Measurements from ENCODE around the gene DTX1. TPM values are rescaled to one million over a fixed set of nuclear protein-coding genes. Genes with fewer than 3 reads are reported as not detected.

Gene DTX1
- total and polyA plus RNA-seq, 5 experiments from 2014 or later, result 0.09 to 4.1 (median 1.5) TPM

GRCh38 chr12:113103756-113104450, 47.4 kb downstream of the DTX1 start:
- ATAC-seq (peak; percentile 93), DNase-seq (peak; percentile 37 to 76 (median 60))
- no peaks in the 10 kb centered on the region for H3K9me3 Mint-ChIP-seq
- peak overlapping the region; percentile 72 to 87 (median 80) for H3K4me3 Mint-ChIP-seq
- H3K27ac Mint-ChIP-seq, result peak overlapping the region in 8 of 10 donors; percentile 40 to 91 (median 86)
- H3K27me3 Mint-ChIP-seq, result no peaks in the 10 kb centered on the region
- POLR2A ChIA-PET, result no interaction called here
- H3K36me3 Mint-ChIP-seq, result no peaks in the 10 kb centered on the region
- peaks cover 4 to 10% (median 9%) of the 10 kb centered on the region in 4 donors for H3K4me1 Mint-ChIP-seq

- H3K27ac Mint-ChIP-seq, result peak overlapping the region in 2 of 10 donors; percentile 7 to 15
- H3K4me3 Mint-ChIP-seq, result peak overlapping the region; percentile 8 to 81 (median 40)
- H3K9me3 Mint-ChIP-seq, result no peaks in the 10 kb centered on the region
- no peaks in the 10 kb centered on the region for H3K27me3 Mint-ChIP-seq
- ATAC-seq, result no peak
- no peak for DNase-seq
- H3K4me1 Mint-ChIP-seq, result peaks cover 4 to 15% (median 13%) of the 10 kb centered on the region in 4 donors
- no peaks in the 10 kb centered on the region for H3K36me3 Mint-ChIP-seq
- POLR2A ChIA-PET, result no interaction called here
Observed at GRCh38 chr12:113104953-113105510, 48.5 kb downstream of the DTX1 start.

GRCh38 chr12:113105606-113106271, 49.2 kb downstream of the DTX1 start:
- Mint-ChIP-seq H3K4me1 (peaks cover 7 to 20% (median 18%) of the 10 kb centered on the region in 4 donors), H3K9me3 (no peaks in the 10 kb centered on the region), H3K36me3 (no peaks in the 10 kb centered on the region), H3K4me3 (no peak overlapping the region), H3K27me3 (no peaks in the 10 kb centered on the region), H3K27ac (peak overlapping the region in 1 of 10 donors; percentile 52)
- POLR2A ChIA-PET, result no interaction called here
- DNase-seq (no peak), ATAC-seq (no peak)

GRCh38 chr12:113106361-113106760, 49.8 kb downstream of the DTX1 start:
- Mint-ChIP-seq H3K36me3 (no peaks in the 10 kb centered on the region), H3K4me1 (peaks cover 10 to 26% (median 20%) of the 10 kb centered on the region in 4 donors), H3K4me3 (no peak overlapping the region), H3K27ac (peak overlapping the region in 3 of 10 donors; percentile 12 to 65 (median 40)), H3K9me3 (no peaks in the 10 kb centered on the region), H3K27me3 (no peaks in the 10 kb centered on the region)
- DNase-seq, result no peak
- POLR2A ChIA-PET, result interaction anchor here (0.6 kb wide), 1 partner anchor 647 kb away, joined by 3 read pairs; no protein-coding TSS in a partner anchor
- no peak for ATAC-seq

GRCh38 chr12:113108308-113108707, 51.8 kb downstream of the DTX1 start:
- Mint-ChIP-seq H3K27me3 (no peaks in the 10 kb centered on the region), H3K27ac (peak overlapping the region in 1 of 10 donors; percentile 76), H3K9me3 (no peaks in the 10 kb centered on the region), H3K4me3 (no peak overlapping the region), H3K36me3 (no peaks in the 10 kb centered on the region), H3K4me1 (peaks cover 10 to 26% (median 20%) of the 10 kb centered on the region in 4 donors)
- DNase-seq, result no peak
- ATAC-seq, result no peak
- POLR2A ChIA-PET, result no interaction called here

GRCh38 chr12:113109360-113109759, 52.8 kb downstream of the DTX1 start:
- Mint-ChIP-seq H3K36me3 (no peaks in the 10 kb centered on the region), H3K27ac (peak overlapping the region in 4 of 10 donors; percentile 15 to 62 (median 30)), H3K4me1 (peaks cover 9 to 20% (median 13%) of the 10 kb centered on the region in 4 donors), H3K27me3 (peaks cover 0 to 2% (median 0%) of the 10 kb centered on the region in 5 donors), H3K4me3 (no peak overlapping the region), H3K9me3 (no peaks in the 10 kb centered on the region)
- POLR2A ChIA-PET, result no interaction called here
- DNase-seq (no peak), ATAC-seq (no peak)

- no peaks in the 10 kb centered on the region for H3K9me3 Mint-ChIP-seq
- H3K27me3 Mint-ChIP-seq, result peaks cover 0 to 6% (median 0%) of the 10 kb centered on the region in 5 donors
- ATAC-seq, result peak in 1 of 2 donors; percentile 61
- H3K27ac Mint-ChIP-seq, result peak overlapping the region in 7 of 10 donors; percentile 40 to 87 (median 53)
- peaks cover 9 to 20% (median 13%) of the 10 kb centered on the region in 4 donors for H3K4me1 Mint-ChIP-seq
- no peak overlapping the region for H3K4me3 Mint-ChIP-seq
- no peaks in the 10 kb centered on the region for H3K36me3 Mint-ChIP-seq
- no peak for DNase-seq
- POLR2A ChIA-PET, result no interaction called here
Observed at GRCh38 chr12:113109872-113110599, 53.5 kb downstream of the DTX1 start.

- peak overlapping the region in 1 of 10 donors; percentile 82 for H3K27ac Mint-ChIP-seq
- H3K9me3 Mint-ChIP-seq, result no peaks in the 10 kb centered on the region
- ATAC-seq (no peak), DNase-seq (no peak)
- POLR2A ChIA-PET, result no interaction called here
- H3K4me3 Mint-ChIP-seq, result no peak overlapping the region
- peaks cover 0 to 6% (median 0%) of the 10 kb centered on the region in 5 donors for H3K27me3 Mint-ChIP-seq
- peaks cover 9 to 20% (median 13%) of the 10 kb centered on the region in 4 donors for H3K4me1 Mint-ChIP-seq
- no peaks in the 10 kb centered on the region for H3K36me3 Mint-ChIP-seq
Observed at GRCh38 chr12:113111247-113111646, 54.7 kb downstream of the DTX1 start.

GRCh38 chr12:113112043-113112899, 55.7 kb downstream of the DTX1 start:
- Mint-ChIP-seq H3K4me3 (no peak overlapping the region), H3K4me1 (peaks cover 9 to 20% (median 13%) of the 10 kb centered on the region in 4 donors), H3K27ac (no peak overlapping the region), H3K9me3 (no peaks in the 10 kb centered on the region), H3K27me3 (peaks cover 0 to 6% (median 0%) of the 10 kb centered on the region in 5 donors), H3K36me3 (no peaks in the 10 kb centered on the region)
- DNase-seq (no peak), ATAC-seq (no peak)
- POLR2A ChIA-PET, result no interaction called here

GRCh38 chr12:113113397-113113796, 56.9 kb downstream of the DTX1 start:
- Mint-ChIP-seq H3K27me3 (peaks cover 0 to 6% (median 0%) of the 10 kb centered on the region in 5 donors), H3K4me3 (no peak overlapping the region), H3K4me1 (peaks cover 9 to 20% (median 13%) of the 10 kb centered on the region in 4 donors), H3K9me3 (no peaks in the 10 kb centered on the region), H3K27ac (no peak overlapping the region), H3K36me3 (no peaks in the 10 kb centered on the region)
- no peak for DNase-seq
- POLR2A ChIA-PET, result no interaction called here
- ATAC-seq, result no peak

- no peak for DNase-seq
- no peaks in the 10 kb centered on the region for H3K9me3 Mint-ChIP-seq
- H3K36me3 Mint-ChIP-seq, result no peaks in the 10 kb centered on the region
- peak overlapping the region in 1 of 10 donors; percentile 27 for H3K27ac Mint-ChIP-seq
- peaks cover 7 to 15% (median 11%) of the 10 kb centered on the region in 4 donors for H3K4me1 Mint-ChIP-seq
- POLR2A ChIA-PET, result no interaction called here
- peaks cover 0 to 6% (median 0%) of the 10 kb centered on the region in 5 donors for H3K27me3 Mint-ChIP-seq
- no peak overlapping the region for H3K4me3 Mint-ChIP-seq
- no peak for ATAC-seq
Observed at GRCh38 chr12:113114447-113115178, 58.1 kb downstream of the DTX1 start.

Measured in naive thymus-derived CD8-positive, alpha-beta T cell (primary cell).